Glomerular endothelial cell (primary cell): ENCODE data around the gene CAPN9. TPM values are rescaled to one million over a fixed set of nuclear protein-coding genes. Genes with fewer than 3 reads are reported as not detected.

ENCODE experiments used
- DNase-seq: peaks from one replicate; pipeline ENCODE4 v3.0.0-alpha.2; 2011; ENCODE audit warnings: low read depth, low spot score; ENCODE audit errors: extremely low read depth
- total RNA-seq: library from RNA; depleted of rRNA; stranded (reverse); fragments of >200 nt; gene quantifications from 2 replicates; pipeline ENCODE4 v1.2.3, GENCODE V29; 2015

The CAPN9 gene
- total RNA-seq, 1 donor from 2014 or later = not detected

- DNase-seq = no peak
Observed at GRCh38 chr1:230820568-230820967, 73.4 kb downstream of the CAPN9 start.

- no peak for DNase-seq
Observed at GRCh38 chr1:230821346-230821745, 74.2 kb downstream of the CAPN9 start.

GRCh38 chr1:230822092-230822581 lies 74.9 kb downstream of the CAPN9 start:
- no peak for DNase-seq

DNA sequence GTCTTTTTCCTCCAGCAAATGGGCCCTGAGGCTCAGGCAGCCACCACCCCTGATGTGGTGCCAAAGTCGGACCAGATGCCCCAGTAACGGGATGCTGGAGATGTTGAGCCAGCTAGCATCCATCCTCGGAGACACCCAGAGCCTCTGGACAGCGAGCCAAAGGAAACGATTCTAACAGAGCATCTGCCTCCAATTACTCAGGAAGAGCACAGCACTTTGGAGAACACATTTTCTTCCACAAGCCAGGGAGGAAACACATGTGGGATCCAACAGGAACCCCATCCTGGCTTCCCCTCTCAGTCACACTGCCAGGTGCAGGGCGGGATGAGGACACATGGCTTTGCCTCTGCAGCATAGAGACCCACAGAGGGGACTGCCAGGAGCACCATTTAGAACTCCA lies 76.2 kb downstream of the CAPN9 start:
- no peak for DNase-seq

DNA sequence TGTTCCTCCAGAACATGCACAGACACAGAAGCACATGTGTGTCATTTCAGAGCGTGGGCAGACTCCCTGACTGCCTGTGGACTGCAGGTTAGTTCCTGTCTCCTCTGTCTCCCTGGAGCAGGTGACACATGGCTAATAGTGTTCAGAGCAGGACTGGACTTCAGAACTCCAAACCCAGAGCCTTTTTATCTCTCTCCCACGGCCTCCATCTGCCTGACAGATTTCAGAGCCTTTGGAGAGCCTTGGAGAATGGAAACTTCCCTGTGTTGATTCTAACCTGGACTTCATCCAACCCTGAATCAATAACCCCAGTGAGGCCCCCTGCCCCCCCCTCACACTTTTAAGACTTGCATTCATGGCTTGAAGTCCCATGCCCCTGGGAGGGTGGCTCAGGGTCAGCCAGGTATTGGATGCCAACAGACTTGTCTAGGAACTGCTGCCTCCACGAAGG lies 76.8 kb downstream of the CAPN9 start:
- no peak for DNase-seq

GRCh38 chr1:230824551-230824918 lies 77.3 kb downstream of the CAPN9 start:
- no peak for DNase-seq

DNA sequence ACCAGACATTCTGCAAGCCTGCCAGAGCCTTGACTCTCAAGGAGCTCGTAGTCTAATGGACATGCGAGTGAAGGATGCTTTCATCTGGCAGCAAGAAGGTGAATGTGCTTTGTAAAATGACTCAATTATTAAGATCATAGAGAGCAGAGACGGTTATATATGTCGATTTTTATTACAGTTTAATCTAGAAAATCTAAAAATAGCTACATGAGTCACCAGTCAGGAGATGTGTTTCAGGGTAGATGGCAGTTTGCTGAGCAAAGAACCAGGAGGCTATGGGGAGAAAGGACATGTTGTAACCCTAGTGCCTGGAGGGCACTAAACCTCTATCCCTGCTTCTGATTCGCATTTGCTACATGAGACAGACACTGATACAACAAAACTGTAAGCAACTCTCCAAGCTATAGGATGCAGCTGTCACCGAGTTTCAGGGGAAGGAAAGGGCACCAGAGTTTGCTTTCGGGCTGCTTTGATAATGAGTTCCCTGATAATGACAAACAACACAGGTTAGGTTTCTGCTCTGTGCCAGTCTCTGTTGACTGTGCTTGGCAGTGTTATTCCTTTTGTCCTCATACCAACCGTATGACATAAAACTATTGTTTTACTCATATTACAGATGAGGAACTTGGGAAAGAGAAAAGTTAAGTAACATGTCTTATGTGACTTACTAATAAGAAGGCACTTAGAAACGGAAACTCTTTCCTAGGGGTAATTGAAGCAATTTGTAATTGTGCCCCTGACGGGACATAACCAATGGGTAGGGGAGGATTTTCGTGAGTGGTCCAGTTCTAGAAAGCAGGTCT lies 77.9 kb downstream of the CAPN9 start:
- DNase-seq = no peak

- no peak for DNase-seq
Observed at GRCh38 chr1:230825761-230826160, 78.6 kb downstream of the CAPN9 start.

- DNase-seq = no peak
Observed at GRCh38 chr1:230826166-230826875, 79.1 kb downstream of the CAPN9 start.

GRCh38 chr1:230827081-230827681 lies 80.0 kb downstream of the CAPN9 start:
- no peak for DNase-seq

DNA sequence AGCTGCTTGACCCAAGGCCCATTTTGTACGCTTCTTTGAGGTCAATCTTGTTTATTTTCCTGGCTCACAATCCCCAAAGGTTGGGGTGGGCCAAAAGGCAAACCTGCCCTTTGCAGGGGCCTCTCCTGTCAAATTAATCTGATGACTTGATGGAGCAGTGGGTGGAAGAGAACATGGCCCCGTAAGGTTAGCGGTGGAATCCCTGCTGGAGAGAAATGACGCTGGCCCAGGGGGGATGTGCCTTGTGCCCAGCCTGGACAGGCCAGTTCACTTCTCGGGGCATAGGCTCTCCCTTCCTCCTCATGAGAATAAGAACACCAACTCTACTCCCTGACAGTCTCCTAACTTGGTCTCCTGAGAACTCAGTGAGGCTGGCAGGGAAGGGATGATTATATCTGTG lies 80.6 kb downstream of the CAPN9 start:
- no peak for DNase-seq

- DNase-seq = no peak
Observed at GRCh38 chr1:230828421-230828820, 81.2 kb downstream of the CAPN9 start.

DNA sequence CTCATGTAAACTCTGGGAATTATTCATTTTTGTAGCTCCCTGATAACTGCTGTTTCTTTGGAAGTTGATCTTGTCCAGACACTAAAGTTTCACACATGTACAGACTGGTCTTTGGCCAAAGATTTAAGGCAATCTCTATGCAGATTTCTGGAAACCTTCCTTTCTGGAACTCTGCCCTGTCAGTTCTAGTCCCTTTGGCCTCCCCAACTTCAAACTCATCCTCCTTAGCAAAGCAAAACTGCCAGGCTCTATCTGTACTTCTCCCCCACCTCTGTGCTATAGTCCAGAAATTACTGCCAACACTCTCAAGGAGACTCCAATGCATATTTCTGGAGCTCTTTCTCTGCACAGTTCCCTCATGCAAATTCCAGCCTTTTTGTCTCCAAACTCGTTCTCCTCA lies 84.6 kb downstream of the CAPN9 start:
- DNase-seq = no peak

DNA sequence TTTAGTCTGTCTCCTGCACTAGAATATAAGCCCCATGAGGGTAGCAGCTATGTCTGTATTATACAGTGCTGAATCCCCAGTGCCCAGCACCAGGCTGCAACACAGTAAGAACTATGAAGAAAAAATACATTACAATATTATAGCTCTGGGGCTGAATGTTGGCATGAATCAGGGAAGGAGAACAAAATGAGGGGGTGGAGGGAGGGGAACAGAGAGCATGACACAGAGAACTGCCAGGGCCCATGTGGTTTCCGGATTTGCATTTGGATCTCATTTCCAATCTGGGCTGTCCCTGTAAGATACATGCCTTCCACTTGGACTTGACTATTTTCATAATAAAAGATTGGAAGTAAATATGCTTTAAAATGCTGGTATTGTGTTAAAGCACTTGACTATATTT lies 85.3 kb downstream of the CAPN9 start:
- no peak for DNase-seq

GRCh38 chr1:230833511-230833910 lies 86.3 kb downstream of the CAPN9 start:
- no peak for DNase-seq

DNA sequence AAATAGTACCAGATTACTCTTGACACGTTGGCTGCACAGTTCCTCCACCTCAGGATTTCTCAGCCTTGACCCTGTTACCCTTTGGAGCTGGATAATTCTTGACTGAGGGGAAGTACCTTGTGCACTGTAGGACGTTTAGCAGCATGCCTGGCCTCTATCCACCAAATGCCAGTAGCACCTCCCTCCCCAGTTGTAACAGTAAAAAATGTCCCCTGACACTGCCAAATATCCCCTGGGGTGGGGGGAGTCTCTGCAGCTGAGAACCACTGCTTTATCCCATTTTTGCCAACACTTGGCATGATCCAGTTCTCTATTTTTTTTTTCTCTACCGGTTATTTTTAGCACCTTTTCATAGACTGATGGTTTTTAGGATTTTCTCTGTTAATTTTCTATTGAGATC lies 87.1 kb downstream of the CAPN9 start:
- no peak for DNase-seq

GRCh38 chr1:230836347-230836746 lies 89.2 kb downstream of the CAPN9 start:
- DNase-seq = no peak

DNA sequence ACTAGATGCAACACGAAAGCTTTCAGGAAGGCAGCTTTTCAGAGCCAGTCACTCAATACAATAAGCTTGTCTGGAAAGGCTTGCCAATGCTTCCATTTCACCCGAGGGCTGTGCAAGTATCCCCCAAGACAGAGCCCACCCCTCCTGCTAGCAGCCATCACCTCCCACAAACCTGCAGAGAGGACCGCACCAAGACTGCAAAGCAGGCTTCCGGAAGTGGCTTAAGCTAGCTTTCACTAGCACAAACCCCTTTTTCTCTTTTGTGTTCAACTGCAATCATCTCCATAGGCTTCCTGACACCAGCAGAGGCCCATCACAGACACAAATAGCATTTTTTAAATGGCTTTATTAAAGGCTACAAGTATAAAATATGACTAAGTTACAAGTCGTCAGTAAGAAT lies 89.6 kb downstream of the CAPN9 start:
- no peak for DNase-seq

DNA sequence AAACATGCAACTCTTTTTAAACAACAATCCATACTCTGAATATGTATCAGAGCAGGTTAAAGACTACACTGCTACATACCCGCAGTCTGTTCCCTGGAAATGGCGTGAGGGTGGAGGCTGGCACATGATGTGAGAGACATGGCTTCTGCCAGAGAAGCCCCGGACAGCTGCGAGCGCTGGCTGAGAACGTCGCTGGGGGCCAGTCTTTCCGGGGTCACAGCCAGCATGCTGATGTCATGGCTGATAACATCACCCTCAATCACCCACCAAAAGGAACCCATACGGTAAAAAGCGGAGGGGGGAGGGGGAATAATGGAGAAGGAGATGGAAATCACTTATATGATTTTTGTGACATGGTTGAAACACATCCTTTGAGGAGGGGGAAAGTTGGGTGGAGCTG lies 92.0 kb downstream of the CAPN9 start:
- DNase-seq = no peak

DNA sequence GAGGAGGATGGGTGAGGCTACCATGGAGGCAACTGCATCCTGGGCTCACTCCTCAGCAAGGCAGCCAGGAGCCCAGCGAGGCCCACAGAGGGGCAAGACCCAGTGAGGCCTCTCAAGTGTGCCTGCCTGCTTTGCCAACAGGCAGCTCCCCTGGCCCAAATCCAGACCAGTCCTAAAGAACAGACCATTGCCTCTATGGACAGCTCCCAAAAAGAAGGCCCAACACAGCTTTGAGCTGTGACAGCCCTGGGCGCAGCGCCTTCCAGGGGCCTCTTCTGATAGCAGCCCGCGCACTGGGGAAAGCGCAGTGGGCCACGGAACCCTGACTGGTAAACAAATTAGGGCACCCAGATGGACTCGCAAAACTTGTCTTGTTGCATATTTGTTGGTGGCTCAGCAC lies 95.6 kb downstream of the CAPN9 start:
- no peak for DNase-seq

DNA sequence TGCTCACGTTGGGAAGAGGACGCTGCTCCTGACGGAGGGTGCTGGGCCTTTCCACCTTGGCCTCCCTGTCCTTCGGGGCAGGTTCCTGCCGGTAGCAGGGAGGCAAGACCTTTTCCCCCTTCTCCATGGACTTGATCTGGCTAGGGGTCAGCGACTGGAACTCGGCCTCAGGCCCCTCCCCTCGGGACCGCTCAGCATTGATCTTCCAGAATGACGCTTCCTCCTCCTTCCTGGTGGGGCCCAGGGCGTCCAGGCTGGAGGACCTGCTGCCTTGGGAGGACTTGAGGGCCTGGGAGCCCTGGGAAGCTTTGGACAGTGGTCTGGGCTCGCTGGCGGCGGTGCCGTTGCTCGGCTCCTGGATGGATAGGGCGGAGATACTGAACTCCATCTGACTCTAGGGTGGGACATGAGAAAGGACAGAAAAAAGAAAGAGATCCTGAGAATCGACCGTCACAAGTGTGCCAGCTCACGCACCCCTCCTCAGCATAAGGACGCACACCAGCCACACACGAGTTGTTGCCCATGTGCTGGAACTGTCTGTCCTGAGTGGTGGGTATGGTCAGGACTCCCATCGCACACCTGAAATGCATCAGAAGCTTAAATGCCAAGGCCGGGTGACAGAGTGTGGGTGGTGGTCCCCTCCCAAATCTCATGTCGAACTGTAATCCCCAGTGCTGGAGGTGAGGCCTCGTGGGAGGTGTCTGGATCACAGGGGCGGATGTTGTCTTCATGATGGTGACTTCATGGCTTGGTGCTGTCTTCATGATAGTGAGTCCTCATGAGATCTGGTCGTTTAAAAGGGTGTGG lies 96.5 kb downstream of the CAPN9 start:
- DNase-seq = no peak
